GM19193 (cell line): ENCODE measurements around the gene RUNX1.

ENCODE experiments used
- POLR2A ChIP-seq: IDR thresholded peaks from 4 replicates; pipeline ENCODE4 v1.6.1; 2011; ENCODE audit not compliant: insufficient read depth, insufficient read length; ENCODE audit errors: extremely low read depth

RUNX1 gene

DNA sequence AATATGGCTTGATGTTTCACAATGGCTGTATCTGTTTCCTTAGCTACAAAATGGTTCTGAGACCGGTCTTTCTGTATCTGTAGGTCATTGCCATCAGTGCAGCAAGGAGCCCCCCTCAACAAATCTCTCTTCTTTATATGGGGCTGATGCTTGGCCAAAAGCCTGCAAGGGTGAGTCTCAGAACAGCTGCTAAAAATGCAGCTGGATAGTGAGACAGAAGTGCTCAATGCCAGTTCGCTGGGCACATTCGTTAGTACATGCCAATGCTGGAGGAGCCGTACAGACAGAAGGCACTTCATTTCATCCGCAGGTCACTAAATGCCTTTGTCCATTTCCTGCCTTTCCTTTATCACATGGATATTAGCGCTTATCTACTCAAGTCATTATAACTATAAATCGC, 67.3 kb downstream of the RUNX1 start:
- no peak for TF ChIP-seq POLR2A

DNA sequence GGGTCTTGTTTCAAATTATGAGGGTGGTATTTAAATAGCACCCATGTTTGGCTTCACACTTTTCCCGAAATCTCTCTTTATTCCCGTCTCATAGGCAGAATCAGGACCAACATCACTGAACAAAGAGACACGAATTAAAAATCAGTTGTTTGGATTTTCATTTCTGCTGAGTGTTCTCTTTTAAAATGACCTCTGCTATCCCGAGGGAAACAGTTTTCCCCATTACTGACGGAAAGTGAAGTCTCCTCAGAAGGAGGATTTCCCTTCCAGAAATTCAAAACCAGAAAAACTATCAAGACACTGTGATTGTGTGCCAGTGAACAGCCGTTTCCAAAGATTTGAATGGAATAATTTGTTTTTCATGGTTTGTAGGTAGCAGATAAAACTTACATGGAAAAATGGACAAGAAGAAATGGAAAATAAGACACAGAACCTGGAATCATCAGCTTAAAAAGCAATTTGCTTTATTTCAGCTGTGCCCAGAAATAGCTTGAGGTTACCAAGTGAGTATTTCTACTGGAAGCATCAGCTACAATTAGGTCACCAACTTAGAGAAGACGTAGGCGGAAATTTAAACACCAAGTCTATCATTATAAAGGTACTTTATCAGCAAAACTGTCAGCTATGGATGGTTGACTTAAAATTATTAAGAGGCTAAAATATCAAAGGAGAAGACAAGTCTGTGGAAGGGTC, 68.5 kb downstream of the RUNX1 start:
- no peak for TF ChIP-seq POLR2A

DNA sequence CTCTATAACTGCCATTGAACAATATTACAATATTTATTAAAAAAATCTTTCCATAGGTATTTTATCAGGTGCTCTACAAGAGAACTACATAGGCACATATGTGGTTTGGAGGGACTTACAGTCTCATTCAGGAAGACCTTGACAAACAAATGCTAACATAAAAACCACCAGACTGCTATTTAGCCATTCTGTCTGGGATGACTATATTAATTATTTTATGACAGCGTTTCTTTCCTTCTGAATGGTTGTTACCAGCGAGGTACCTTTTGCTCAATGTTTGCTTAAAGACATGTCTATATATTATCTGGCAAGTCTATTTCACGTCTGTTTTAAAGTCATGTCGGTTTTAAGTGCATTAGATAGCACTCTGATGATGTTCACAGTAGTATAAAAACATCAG, 69.7 kb downstream of the RUNX1 start:
- TF ChIP-seq POLR2A = no peak

DNA sequence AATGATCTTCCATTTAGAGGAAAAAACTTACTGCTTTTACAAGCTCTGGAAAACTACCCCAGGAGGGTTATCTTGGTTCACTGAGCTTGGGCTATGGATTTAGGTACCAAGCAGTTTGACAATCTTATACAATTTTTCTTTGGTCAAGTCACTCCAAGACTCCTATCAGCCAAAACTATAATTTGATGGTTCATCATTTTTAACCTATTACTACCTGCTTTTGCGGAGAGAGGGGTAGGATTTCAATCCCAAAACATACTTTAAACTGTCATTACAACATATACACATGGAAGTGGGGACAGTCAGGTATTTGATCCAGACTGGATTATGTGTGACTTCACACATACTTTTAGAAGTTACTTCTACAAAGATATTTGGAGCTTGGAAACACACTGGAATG, 71.8 kb downstream of the RUNX1 start:
- no peak for TF ChIP-seq POLR2A

DNA sequence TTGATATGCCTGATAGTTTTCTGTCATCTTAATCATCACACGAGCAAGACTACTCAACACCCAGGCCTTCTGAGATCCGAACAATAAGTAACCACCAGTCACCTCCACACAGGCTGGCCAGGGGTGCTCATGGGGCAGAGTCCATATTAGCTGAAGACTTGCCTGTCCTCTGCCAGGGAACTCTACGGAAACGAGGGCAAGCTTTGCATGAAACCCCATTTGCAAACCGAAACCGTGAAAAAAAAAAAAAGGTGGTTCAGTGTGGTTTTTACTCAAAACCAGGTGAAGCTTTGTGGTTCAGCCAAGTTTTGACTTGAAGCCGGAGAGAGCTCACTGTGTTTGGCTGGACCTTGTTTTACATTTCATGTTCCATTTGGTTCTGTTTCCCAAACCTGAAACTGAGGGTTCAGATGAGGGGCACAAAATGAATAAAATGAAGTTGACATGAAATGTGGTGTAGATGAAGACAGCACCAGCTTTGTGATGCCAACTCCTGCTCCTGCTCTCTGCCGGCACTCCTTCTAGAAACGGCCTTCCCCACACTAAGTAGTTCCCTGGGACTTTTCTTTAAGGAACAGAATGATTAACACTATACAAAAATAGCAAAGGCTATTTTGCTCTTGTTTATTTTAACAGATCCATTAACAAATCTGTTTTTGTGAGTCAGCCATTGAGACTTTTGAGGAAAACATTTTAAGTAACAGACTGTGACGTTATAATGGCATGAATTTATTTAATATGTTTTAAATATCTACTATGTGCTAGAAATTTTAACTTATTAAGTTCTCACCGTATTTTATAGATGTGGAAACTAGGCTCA, 74.7 kb downstream of the RUNX1 start:
- no peak for TF ChIP-seq POLR2A

DNA sequence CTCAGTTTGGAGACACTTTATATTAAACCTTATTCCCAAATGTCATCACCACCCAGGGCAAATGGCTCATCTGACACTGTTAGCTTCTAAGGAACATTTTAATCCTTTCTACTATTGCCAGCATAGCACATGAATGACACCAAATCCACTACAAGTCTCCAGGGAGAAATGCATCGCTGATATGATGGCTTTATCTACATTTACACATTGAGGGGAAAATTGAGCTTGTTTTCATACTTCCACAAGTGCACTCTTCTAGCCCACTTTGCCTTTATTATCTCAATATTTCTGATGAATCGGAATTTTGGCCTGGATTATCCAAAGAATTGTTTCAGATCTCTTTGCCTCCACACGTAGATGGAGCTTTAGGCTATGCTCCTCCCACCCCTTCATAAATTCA, 75.4 kb downstream of the RUNX1 start:
- no peak for TF ChIP-seq POLR2A

DNA sequence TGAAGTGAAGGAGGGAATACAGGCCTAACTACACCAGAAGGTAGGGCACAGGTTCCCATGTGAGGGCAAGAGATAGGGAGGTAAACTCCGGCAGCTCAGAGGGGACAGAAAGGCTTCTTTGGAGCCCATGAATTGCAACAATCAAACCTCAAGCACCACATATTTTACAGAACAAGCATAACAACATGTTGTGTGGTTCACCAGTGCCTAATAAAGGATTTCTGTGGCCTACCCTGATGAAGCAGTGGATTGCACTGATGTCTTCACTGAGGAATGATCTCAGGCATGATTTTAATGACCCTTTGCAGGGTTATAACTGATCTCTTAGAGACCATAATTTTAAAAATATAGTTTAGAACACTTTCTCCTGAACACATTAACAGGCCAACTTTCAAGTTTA, 77.4 kb downstream of the RUNX1 start:
- no peak for TF ChIP-seq POLR2A

DNA sequence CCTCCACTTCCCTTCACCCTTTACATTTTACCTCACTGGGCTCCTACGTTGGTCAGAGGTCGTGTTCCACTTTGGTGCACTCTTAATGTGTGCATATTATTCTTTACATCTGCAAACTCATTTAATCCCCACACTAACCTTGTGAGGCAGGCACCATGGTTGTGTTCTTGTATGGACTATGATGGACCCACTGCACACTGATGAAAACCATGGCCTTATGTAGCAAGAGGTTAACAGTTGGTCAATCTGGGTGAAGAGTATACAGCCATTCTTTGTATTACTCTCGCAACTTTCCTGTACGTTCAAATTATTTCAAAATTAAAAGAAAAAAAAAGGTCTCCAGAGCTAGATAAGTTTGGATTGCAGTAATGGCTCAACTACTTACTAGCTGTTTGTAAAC, 78.5 kb downstream of the RUNX1 start:
- no peak for TF ChIP-seq POLR2A

DNA sequence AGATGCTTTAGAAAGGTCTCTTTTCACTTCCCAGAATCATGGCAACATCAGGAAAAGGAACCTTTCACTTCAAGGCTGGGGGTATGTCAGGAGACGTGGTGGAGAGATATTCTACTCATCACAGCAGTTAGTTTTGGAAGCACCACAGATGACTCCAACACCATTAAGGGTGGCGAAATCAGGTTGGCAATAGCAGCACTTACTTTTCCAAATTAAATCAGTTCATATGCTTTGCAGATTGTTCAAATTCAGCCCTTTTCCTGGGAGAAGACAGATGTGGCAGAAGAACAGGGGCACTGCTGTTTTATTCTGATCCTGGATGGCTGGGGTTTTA, 79.0 kb downstream of the RUNX1 start:
- TF ChIP-seq POLR2A = no peak

DNA sequence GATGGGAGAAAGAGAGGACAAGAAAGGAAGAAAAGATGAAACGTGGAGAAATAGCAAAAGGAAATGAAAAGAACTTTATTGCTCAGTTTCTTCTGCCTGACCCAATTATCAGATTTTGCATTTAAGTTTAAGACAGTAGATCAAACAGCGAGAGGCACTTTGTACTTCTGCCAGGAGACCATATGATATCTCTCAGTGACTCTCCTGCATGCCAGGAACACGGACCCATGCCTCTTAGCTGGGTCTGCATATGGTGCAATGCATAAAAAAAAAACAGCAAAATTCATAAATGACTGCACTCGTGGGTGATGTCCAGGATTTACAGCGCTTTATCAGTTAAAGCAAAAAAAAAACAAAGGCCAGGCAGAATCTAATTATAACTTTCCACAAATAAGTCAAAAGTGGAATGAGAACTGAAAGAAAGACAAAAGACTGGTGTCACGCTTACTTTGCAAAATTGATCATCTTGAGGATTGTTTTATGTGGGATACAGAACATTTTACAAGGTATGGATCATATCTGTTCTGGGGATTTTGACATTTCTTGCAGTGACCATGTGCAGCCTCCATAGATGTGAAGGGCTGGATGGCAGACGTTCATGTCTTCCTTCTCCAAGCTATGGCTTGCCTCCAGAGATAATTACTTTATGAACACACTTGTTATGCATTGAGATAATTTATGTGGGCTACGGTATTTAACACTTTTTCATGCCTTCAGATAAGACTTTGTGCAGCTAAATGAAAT, 79.5 kb downstream of the RUNX1 start:
- TF ChIP-seq POLR2A = no peak

DNA sequence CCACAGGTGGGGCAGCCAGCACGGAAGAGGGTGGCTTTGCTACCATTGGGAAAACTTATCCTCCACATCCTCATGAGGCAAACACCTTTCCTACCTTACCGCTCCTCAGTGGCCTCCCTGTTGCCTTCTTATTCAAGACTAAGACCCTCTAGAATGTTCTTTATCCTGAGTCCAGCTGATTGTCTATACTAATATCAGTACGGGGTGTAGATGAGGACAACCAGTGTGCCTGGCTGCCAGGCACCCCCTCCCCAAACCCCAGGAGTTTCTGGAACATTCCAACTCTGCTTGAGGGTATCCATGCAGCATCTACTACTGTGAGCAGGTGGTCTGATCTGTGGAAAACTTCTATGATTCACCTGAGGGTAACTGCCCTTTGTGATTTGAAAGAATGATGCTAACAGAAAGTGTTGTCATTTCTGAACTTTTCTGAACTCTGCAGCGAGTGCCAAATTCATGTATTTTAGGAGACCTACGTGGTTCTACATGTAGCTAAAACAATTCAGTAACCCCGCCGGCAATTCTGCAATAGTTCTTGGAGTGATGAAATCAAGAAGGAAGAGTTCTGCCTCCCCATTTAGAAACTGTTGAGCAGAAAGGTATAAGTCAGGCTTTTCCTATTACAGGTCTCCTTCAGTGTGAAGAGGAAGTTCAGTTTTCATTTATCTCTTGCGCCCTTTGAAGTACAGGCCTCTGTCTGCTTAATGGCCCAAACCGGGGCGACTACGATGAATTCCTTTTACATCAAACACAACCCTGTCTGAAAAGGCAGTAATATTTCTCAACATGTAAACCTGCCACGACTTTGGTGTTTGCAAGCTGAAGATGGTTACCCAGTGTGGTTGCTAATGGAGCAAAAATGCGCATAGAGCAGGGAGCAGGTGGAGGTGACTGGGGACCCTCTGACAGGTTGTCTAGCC, 80.4 kb downstream of the RUNX1 start:
- no peak for TF ChIP-seq POLR2A

DNA sequence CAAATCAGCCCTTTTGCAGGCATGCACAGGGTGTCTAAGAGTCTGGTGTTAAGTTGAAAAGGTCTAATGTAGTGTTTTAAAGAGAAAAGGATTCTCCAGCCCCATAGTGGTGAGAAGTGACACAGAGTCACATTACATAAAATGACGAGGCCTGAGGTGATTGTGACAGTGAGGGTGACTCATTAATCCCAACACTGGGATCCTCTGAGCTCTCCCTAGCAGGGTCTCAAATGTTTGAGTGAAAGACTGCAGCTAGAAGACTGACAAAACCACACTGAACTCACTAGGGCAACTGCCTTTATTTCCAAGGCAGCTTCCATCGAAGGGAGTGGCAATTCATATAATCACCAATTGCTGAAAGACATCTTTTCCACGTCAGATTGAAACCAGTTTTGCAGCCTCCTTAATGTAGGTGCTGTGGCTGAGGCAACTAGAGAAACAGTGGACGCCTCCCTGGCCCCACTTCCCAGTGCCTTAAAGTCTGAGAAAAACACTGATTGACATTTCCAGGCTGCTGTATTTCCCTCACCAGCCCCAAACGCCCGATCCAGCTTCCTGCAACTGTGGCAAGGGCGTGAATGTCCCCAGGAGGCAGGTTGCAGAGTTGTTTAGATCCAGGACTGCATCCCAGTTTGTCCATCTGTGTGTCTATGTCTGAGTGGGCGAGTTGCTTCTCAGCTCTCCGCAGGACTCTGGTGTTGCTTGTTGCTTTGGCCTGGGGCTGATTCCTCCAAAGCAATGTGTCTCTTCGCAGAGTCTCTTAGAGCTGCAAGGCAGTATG, 81.4 kb downstream of the RUNX1 start:
- no peak for TF ChIP-seq POLR2A

DNA sequence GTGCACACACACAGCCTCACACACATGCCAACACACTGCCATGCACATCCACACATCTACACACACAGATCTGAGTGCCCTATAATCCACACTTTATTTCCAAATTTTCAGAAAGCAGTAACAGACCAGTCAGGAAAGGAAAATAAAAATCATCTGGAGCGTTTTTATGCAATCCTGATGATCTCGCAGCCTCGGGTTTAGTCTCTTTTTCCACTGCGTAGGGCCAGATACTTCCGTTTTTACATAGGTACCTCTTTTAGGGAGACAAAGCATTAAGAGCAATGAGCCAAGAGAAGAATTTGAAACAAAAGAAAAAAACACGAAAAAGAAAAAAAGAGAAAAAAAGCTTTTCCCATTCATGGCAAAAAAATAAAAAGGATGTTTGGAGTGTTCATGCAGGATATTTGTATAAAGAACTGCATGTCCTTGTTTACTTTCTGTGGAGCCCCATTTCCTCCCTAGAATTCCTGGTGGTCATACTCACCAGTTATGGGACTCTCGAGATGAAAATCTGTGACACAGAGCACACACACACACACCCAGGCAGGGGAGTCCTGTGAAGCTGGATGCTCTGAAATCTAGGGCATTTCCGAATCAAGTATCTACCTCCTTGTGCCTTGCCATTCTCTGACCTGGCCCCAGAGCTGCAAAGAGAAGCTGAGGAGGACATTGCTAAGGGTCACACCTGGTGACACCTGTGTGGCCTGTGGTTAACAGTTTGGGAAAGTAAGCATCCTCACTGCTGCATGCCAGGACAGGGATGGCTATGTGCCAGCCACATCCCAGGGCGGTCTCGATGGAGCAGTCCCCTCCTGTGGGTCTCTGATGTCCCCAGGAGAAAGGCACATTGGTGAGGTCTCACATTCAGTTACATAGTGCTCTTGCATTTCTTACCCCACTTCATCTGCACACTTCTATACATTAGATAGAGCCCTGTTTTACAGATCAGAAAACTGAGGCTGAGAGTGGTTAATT, 83.6 kb downstream of the RUNX1 start:
- TF ChIP-seq POLR2A = no peak
